Activated T-cell treated with anti-CD3 and anti-CD28 coated beads, Interleukin-2, amount 50 U/mL, for 72 hours (primary cell): Measurements from ENCODE around the gene GABRD. TPM values are rescaled to one million over a fixed set of nuclear protein-coding genes. Genes with fewer than 3 reads are reported as not detected.
A peak's percentile ranks its signal among the peaks of the same experiment; 100 is the strongest.

Experiments
- ATAC-seq, 2 donors: fragments of 150-1000 bp; cut with Tn5 transposase; replicated peaks in 1 of 2; 2 replicates each; pipeline ENCODE4 v1.10.0; 2021; ENCODE audit warnings: moderate library complexity in 2 of 2, mild to moderate bottlenecking in 1 of 2
- DNase-seq, 2 donors: peaks; one replicate each; pipeline ENCODE4 v3.0.0; 2021 to 2022; ENCODE audit warnings: mixed read lengths in 1 of 2
- H3K27ac Mint-ChIP-seq: one replicate; pipeline ENCODE4 v1.8.0; 2022; ENCODE audit warnings: mild to moderate bottlenecking, moderate library complexity, mixed read lengths
- H3K27me3 Mint-ChIP-seq: one replicate; pipeline ENCODE4 v1.8.0; 2022; ENCODE audit warnings: low read depth, mixed read lengths
- H3K36me3 Mint-ChIP-seq, 2 donors: one replicate each; pipeline ENCODE4 v1.8.0; 2022; ENCODE audit warnings: mixed read lengths in 2 of 2, mild to moderate bottlenecking in 1 of 2; ENCODE audit not compliant: insufficient read depth in 2 of 2
- H3K4me1 Mint-ChIP-seq: one replicate; pipeline ENCODE4 v1.8.0; 2022; ENCODE audit warnings: low read depth, mixed read lengths
- H3K4me3 Mint-ChIP-seq, 2 donors: one replicate each; pipeline ENCODE4 v1.8.0; 2022; ENCODE audit warnings: mild to moderate bottlenecking in 2 of 2, mixed read lengths in 2 of 2, moderate library complexity in 2 of 2
- H3K9me3 Mint-ChIP-seq, 2 donors: one replicate each; pipeline ENCODE4 v1.8.0; 2022; ENCODE audit warnings: mixed read lengths in 2 of 2
- total RNA-seq, 2 donors: library from RNA; stranded (reverse); gene quantifications; one replicate each; pipeline ENCODE4 v1.2.3, GENCODE V29; 2022

GABRD gene
- total RNA-seq, 2 donors from 2014 or later: not detected

GRCh38 chr1:2065699-2066098 lies 46.6 kb downstream of the GABRD start:
- ATAC-seq: no peak
- Mint-ChIP-seq H3K9me3 (peaks cover 0 to 7% of the 10 kb centered on the region in 2 donors), H3K27ac (no peak overlapping the region), H3K36me3 (peaks cover 7 to 13% of the 10 kb centered on the region in 2 donors), H3K4me1 (no peaks in the 10 kb centered on the region), H3K4me3 (no peak overlapping the region), H3K27me3 (no peaks in the 10 kb centered on the region)
- no peak for DNase-seq

- no peak overlapping the region for H3K27ac Mint-ChIP-seq
Observed at GRCh38 chr1:2067393-2067792, 48.2 kb downstream of the GABRD start.

GRCh38 chr1:2067981-2068380 lies 48.8 kb downstream of the GABRD start:
- Mint-ChIP-seq H3K36me3 (peaks cover 7 to 13% of the 10 kb centered on the region in 2 donors), H3K4me3 (no peak overlapping the region), H3K4me1 (peaks cover 10% of the 10 kb centered on the region), H3K9me3 (peaks cover 0 to 7% of the 10 kb centered on the region in 2 donors), H3K27ac (no peak overlapping the region), H3K27me3 (no peaks in the 10 kb centered on the region)
- ATAC-seq (no peak), DNase-seq (no peak)

More at GRCh38 chr1:2067393-2067792, 48.2 kb downstream of the GABRD start:
- Mint-ChIP-seq H3K27me3 (no peaks in the 10 kb centered on the region), H3K4me1 (peaks cover 6% of the 10 kb centered on the region), H3K4me3 (no peak overlapping the region), H3K36me3 (peaks cover 7 to 13% of the 10 kb centered on the region in 2 donors), H3K9me3 (peaks cover 0 to 7% of the 10 kb centered on the region in 2 donors)
- ATAC-seq (no peak), DNase-seq (no peak)

GRCh38 chr1:2068951-2069350 lies 49.8 kb downstream of the GABRD start:
- ATAC-seq (no peak), DNase-seq (no peak)
- H3K4me3 Mint-ChIP-seq: no peak overlapping the region
- H3K27ac Mint-ChIP-seq: no peak overlapping the region
- H3K36me3 Mint-ChIP-seq: peaks cover 7 to 13% of the 10 kb centered on the region in 2 donors
- H3K9me3 Mint-ChIP-seq: peaks cover 0 to 7% of the 10 kb centered on the region in 2 donors
- peaks cover 10% of the 10 kb centered on the region for H3K4me1 Mint-ChIP-seq
- no peaks in the 10 kb centered on the region for H3K27me3 Mint-ChIP-seq

GRCh38 chr1:2070016-2070415 lies 50.9 kb downstream of the GABRD start:
- H3K4me1 Mint-ChIP-seq: peaks cover 10% of the 10 kb centered on the region
- no peak overlapping the region for H3K4me3 Mint-ChIP-seq
- DNase-seq (no peak), ATAC-seq (no peak)
- H3K9me3 Mint-ChIP-seq: peaks cover 0 to 3% of the 10 kb centered on the region in 2 donors
- H3K27ac Mint-ChIP-seq: no peak overlapping the region
- peaks cover 0 to 6% of the 10 kb centered on the region in 2 donors for H3K36me3 Mint-ChIP-seq
- H3K27me3 Mint-ChIP-seq: no peaks in the 10 kb centered on the region

GRCh38 chr1:2070800-2071530 lies 51.8 kb downstream of the GABRD start:
- Mint-ChIP-seq H3K27ac (no peak overlapping the region), H3K27me3 (no peaks in the 10 kb centered on the region), H3K36me3 (peaks cover 0 to 3% of the 10 kb centered on the region in 2 donors), H3K9me3 (no peaks in the 10 kb centered on the region), H3K4me3 (no peak overlapping the region), H3K4me1 (peaks cover 10% of the 10 kb centered on the region)
- DNase-seq (no peak), ATAC-seq (no peak)

- DNase-seq: no peak
- H3K4me1 Mint-ChIP-seq: peaks cover 10% of the 10 kb centered on the region
- H3K36me3 Mint-ChIP-seq: peaks cover 3 to 6% of the 10 kb centered on the region in 2 donors
Observed at GRCh38 chr1:2072109-2072806, 53.1 kb downstream of the GABRD start.

GRCh38 chr1:2072891-2073290 lies 53.7 kb downstream of the GABRD start:
- H3K27me3 Mint-ChIP-seq: no peaks in the 10 kb centered on the region
- no peak for DNase-seq
- peaks cover 10% of the 10 kb centered on the region for H3K4me1 Mint-ChIP-seq
- no peak overlapping the region for H3K4me3 Mint-ChIP-seq
- no peak for ATAC-seq
- peaks cover 7 to 12% of the 10 kb centered on the region in 2 donors for H3K36me3 Mint-ChIP-seq
- peaks cover 3 to 9% of the 10 kb centered on the region in 2 donors for H3K9me3 Mint-ChIP-seq
- no peak overlapping the region for H3K27ac Mint-ChIP-seq

More at GRCh38 chr1:2072109-2072806, 53.1 kb downstream of the GABRD start:
- ATAC-seq: peak; percentile 37 to 41
- H3K9me3 Mint-ChIP-seq: peaks cover 0 to 6% of the 10 kb centered on the region in 2 donors
- H3K27ac Mint-ChIP-seq: no peak overlapping the region
- H3K27me3 Mint-ChIP-seq: no peaks in the 10 kb centered on the region
- no peak overlapping the region for H3K4me3 Mint-ChIP-seq

- H3K27me3 Mint-ChIP-seq: no peaks in the 10 kb centered on the region
- H3K36me3 Mint-ChIP-seq: peaks cover 13 to 19% of the 10 kb centered on the region in 2 donors
- ATAC-seq (no peak), DNase-seq (no peak)
- H3K4me1 Mint-ChIP-seq: peaks cover 10% of the 10 kb centered on the region
- H3K9me3 Mint-ChIP-seq: peaks cover 9 to 16% of the 10 kb centered on the region in 2 donors
- H3K27ac Mint-ChIP-seq: no peak overlapping the region
- H3K4me3 Mint-ChIP-seq: no peak overlapping the region
Observed at GRCh38 chr1:2073382-2074230, 54.5 kb downstream of the GABRD start.

- no peak for ATAC-seq
- Mint-ChIP-seq H3K4me3 (no peak overlapping the region), H3K36me3 (peaks cover 15 to 24% of the 10 kb centered on the region in 2 donors)
Observed at GRCh38 chr1:2074396-2074795, 55.3 kb downstream of the GABRD start.

GRCh38 chr1:2074944-2075740 lies 56.0 kb downstream of the GABRD start:
- DNase-seq: no peak
- ATAC-seq: no peak

More at GRCh38 chr1:2074396-2074795, 55.3 kb downstream of the GABRD start:
- DNase-seq: no peak
- peaks cover 10% of the 10 kb centered on the region for H3K4me1 Mint-ChIP-seq
- H3K9me3 Mint-ChIP-seq: peaks cover 10 to 17% of the 10 kb centered on the region in 2 donors
- H3K27ac Mint-ChIP-seq: no peak overlapping the region
- H3K27me3 Mint-ChIP-seq: no peaks in the 10 kb centered on the region

GRCh38 chr1:2076826-2077225 lies 57.7 kb downstream of the GABRD start:
- no peak for ATAC-seq
- no peak overlapping the region for H3K4me3 Mint-ChIP-seq
- H3K36me3 Mint-ChIP-seq: peaks cover 15 to 31% of the 10 kb centered on the region in 2 donors
- no peak for DNase-seq
- no peak overlapping the region for H3K27ac Mint-ChIP-seq
- H3K4me1 Mint-ChIP-seq: peaks cover 9% of the 10 kb centered on the region
- peaks cover 10 to 17% of the 10 kb centered on the region in 2 donors for H3K9me3 Mint-ChIP-seq
- no peaks in the 10 kb centered on the region for H3K27me3 Mint-ChIP-seq

More at GRCh38 chr1:2074944-2075740, 56.0 kb downstream of the GABRD start:
- H3K4me3 Mint-ChIP-seq: no peak overlapping the region
- peaks cover 10 to 17% of the 10 kb centered on the region in 2 donors for H3K9me3 Mint-ChIP-seq
- peaks cover 10% of the 10 kb centered on the region for H3K4me1 Mint-ChIP-seq
- H3K27ac Mint-ChIP-seq: no peak overlapping the region
- no peaks in the 10 kb centered on the region for H3K27me3 Mint-ChIP-seq
- peaks cover 15 to 31% of the 10 kb centered on the region in 2 donors for H3K36me3 Mint-ChIP-seq
